ENCODE data around the gene CRK. TPM values are rescaled to one million over a fixed set of nuclear protein-coding genes. Genes with fewer than 3 reads are reported as not detected.

The CRK gene
- total RNA-seq, 1 donor = 109 TPM

DNA sequence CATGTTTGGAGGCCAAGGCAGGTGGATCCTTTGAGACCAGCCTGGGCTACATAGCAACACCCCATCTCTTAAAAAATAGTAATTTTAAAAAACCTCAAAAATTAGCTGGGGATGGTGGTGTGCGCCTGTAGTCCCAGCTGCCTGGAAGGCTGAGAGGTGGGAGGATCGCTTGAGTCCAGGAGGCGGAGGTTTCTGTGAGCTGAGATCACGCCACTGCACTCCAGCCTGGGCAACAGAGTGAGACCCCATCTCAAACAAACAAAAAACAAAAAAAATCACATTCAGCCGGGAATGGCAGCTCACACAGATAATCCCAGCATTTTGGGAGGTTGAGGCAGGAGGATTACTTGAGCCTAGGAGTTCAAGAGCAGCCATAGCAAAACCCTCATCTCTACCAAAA, 39.6 kb downstream of the CRK start:
- Histone ChIP-seq H3K4me2 (ENCODE audit: insufficient read depth, low read length) (no peak overlapping the region), H3K79me2 (ENCODE audit: insufficient read depth, low read length) (peaks cover 14% of the 10 kb centered on the region), H4K20me1 (ENCODE audit: insufficient read depth, low read length) (peaks cover 32% of the 10 kb centered on the region), H3K4me3 (ENCODE audit: insufficient read depth, low read length) (no peak overlapping the region), H3K36me3 (ENCODE audit: insufficient read depth, low read length) (peaks cover 18% of the 10 kb centered on the region), H3K27me3 (ENCODE audit: insufficient read depth, low read length) (no peaks in the 10 kb centered on the region), H3K4me1 (ENCODE audit: insufficient read depth, low read length) (peaks cover 12% of the 10 kb centered on the region), H3K27ac (ENCODE audit: low read depth, low read length) (no peak overlapping the region), H3K9me3 (ENCODE audit: low read depth, low read length) (no peaks in the 10 kb centered on the region), H2AFZ (ENCODE audit: low read length) (no peak overlapping the region)
- TF ChIP-seq, protein P1, sequence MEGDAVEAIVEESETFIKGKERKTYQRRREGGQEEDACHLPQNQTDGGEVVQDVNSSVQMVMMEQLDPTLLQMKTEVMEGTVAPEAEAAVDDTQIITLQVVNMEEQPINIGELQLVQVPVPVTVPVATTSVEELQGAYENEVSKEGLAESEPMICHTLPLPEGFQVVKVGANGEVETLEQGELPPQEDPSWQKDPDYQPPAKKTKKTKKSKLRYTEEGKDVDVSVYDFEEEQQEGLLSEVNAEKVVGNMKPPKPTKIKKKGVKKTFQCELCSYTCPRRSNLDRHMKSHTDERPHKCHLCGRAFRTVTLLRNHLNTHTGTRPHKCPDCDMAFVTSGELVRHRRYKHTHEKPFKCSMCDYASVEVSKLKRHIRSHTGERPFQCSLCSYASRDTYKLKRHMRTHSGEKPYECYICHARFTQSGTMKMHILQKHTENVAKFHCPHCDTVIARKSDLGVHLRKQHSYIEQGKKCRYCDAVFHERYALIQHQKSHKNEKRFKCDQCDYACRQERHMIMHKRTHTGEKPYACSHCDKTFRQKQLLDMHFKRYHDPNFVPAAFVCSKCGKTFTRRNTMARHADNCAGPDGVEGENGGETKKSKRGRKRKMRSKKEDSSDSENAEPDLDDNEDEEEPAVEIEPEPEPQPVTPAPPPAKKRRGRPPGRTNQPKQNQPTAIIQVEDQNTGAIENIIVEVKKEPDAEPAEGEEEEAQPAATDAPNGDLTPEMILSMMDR (IDR thresholded peaks at IDR 0.05; ENCODE audit: extremely low read depth, low read depth, low read length) = no peak
- no peak for DNase-seq (ENCODE audit: insufficient read length, low spot score, missing footprints)

DNA sequence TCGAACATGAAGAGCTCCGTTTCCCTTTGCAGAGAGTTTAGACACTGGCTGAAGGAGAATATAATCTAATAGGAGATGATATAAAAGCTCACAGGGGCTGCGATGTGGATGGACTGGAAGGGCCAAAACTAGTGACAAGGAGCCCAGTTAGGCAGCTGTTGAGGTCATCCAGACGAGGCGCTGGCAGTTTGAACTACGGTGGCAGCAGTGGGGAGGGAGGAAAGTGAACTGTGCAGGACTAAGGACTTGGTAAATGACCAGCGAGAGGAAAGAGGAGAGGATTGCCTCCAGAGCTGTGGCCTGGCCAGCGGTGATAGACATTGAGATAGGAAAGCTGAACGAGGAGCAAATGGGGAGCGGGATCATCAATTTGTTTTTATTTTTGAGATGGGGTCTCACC, 41.4 kb downstream of the CRK start:
- no peak overlapping the region for H2AFZ ChIP-seq (ENCODE audit: low read length)
- H3K27me3 ChIP-seq (ENCODE audit: insufficient read depth, low read length) = no peaks in the 10 kb centered on the region
- TF ChIP-seq, protein P1 (IDR thresholded peaks at IDR 0.05; ENCODE audit: extremely low read depth, low read depth, low read length) = no peak

DNA sequence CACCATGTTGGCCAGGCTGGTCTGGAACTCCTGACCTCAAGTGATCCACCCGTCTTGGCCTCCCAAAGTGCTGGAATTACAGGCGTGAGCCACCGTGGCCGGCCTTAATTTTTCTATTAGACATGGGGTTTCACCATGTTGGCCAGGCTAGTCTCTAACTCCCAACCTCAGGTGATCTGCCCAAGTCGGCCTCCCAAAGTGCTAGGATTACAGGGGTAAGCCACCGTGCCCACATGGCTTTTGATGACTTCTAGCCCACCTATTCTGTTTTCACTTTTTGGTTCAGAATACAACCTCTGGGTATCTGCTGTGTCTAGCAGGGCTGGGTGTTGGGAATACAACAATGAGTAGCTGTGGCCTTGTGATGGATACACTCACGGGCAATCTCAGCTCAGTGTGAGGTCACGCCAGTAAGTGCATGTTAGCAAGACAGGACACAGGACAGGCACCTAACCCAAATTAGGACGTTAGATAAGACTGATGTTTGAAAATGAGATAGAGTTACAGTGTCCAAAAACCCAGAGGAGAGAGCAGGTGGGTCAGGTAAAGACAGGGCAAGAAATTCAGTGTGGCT, 41.9 kb downstream of the CRK start:
- no peak overlapping the region for H3K4me3 ChIP-seq (ENCODE audit: insufficient read depth, low read length)
- H3K36me3 ChIP-seq (ENCODE audit: insufficient read depth, low read length) = peaks cover 4% of the 10 kb centered on the region
- H3K27me3 ChIP-seq (ENCODE audit: insufficient read depth, low read length) = no peaks in the 10 kb centered on the region
- TF ChIP-seq, protein P1 (IDR thresholded peaks at IDR 0.05; ENCODE audit: extremely low read depth, low read depth, low read length) = no peak
- H4K20me1 ChIP-seq (ENCODE audit: insufficient read depth, low read length) = peaks cover 20% of the 10 kb centered on the region
- DNase-seq (ENCODE audit: insufficient read length, low spot score, missing footprints) = peak; percentile 45
- H3K27ac ChIP-seq (ENCODE audit: low read depth, low read length) = no peak overlapping the region
- H2AFZ ChIP-seq (ENCODE audit: low read length) = no peak overlapping the region
- no peak overlapping the region for H3K4me2 ChIP-seq (ENCODE audit: insufficient read depth, low read length)
- H3K9me3 ChIP-seq (ENCODE audit: low read depth, low read length) = no peaks in the 10 kb centered on the region
- peaks cover 12% of the 10 kb centered on the region for H3K4me1 ChIP-seq (ENCODE audit: insufficient read depth, low read length)
- no peaks in the 10 kb centered on the region for H3K79me2 ChIP-seq (ENCODE audit: insufficient read depth, low read length)

More for the DNA sequence above, 41.4 kb downstream of the CRK start:
- H4K20me1 ChIP-seq (ENCODE audit: insufficient read depth, low read length) = peaks cover 20% of the 10 kb centered on the region
- DNase-seq (ENCODE audit: insufficient read length, low spot score, missing footprints) = no peak
- H3K4me1 ChIP-seq (ENCODE audit: insufficient read depth, low read length) = peaks cover 12% of the 10 kb centered on the region
- peaks cover 2% of the 10 kb centered on the region for H3K79me2 ChIP-seq (ENCODE audit: insufficient read depth, low read length)
- H3K4me3 ChIP-seq (ENCODE audit: insufficient read depth, low read length) = no peak overlapping the region
- H3K36me3 ChIP-seq (ENCODE audit: insufficient read depth, low read length) = peaks cover 4% of the 10 kb centered on the region
- no peak overlapping the region for H3K4me2 ChIP-seq (ENCODE audit: insufficient read depth, low read length)
- H3K9me3 ChIP-seq (ENCODE audit: low read depth, low read length) = no peaks in the 10 kb centered on the region
- H3K27ac ChIP-seq (ENCODE audit: low read depth, low read length) = no peak overlapping the region

DNA sequence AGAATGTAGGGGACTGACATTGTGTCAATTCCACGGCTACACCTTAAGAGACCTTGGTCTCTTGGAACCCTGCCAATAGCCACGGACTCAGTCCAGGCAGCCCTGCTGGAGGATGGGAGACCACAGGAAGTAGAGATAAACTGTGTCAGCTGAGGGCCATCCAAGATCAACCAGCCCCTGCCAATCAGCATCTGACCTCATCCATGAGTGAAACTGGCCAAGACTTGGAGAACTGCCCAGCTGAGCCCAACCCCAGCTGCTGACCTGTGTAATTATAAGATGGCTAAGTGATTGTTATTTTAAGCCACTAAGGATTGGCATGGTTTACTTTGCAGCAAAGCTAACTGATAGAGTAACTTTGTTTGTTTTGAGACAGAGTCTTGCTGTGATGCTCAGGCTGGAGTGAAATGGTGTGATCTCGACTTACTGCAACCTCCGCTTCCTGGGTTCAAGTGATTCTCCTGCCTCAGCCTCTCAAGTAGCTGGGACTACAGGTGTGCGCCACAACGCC, 42.7 kb downstream of the CRK start:
- TF ChIP-seq, protein P1 (IDR thresholded peaks at IDR 0.05; ENCODE audit: extremely low read depth, low read depth, low read length) = no peak
- peak overlapping the region; percentile 63 for H3K4me2 ChIP-seq (ENCODE audit: insufficient read depth, low read length)
- peaks cover 4% of the 10 kb centered on the region for H3K36me3 ChIP-seq (ENCODE audit: insufficient read depth, low read length)
- no peaks in the 10 kb centered on the region for H3K79me2 ChIP-seq (ENCODE audit: insufficient read depth, low read length)
- peaks cover 17% of the 10 kb centered on the region for H4K20me1 ChIP-seq (ENCODE audit: insufficient read depth, low read length)
- peaks cover 12% of the 10 kb centered on the region for H3K4me1 ChIP-seq (ENCODE audit: insufficient read depth, low read length)
- peak; percentile 95 for DNase-seq (ENCODE audit: insufficient read length, low spot score, missing footprints)
- H3K27me3 ChIP-seq (ENCODE audit: insufficient read depth, low read length) = no peaks in the 10 kb centered on the region
- H3K27ac ChIP-seq (ENCODE audit: low read depth, low read length) = no peak overlapping the region
- no peak overlapping the region for H2AFZ ChIP-seq (ENCODE audit: low read length)
- no peaks in the 10 kb centered on the region for H3K9me3 ChIP-seq (ENCODE audit: low read depth, low read length)
- H3K4me3 ChIP-seq (ENCODE audit: insufficient read depth, low read length) = no peak overlapping the region

Data from osteoblast (primary cell).